ENCODE measurements around the gene ZNF554. TPM values are rescaled to one million over a fixed set of nuclear protein-coding genes. Genes with fewer than 3 reads are reported as not detected.

The ZNF554 gene
- total RNA-seq, 4 donors from 2014 or later = 6.2 to 8.6 (median 7.3) TPM

GRCh38 chr19:2795827-2796658, 23.6 kb upstream of the ZNF554 start:
- H3K4me3 ChIP-seq (ENCODE audit: low read depth, poor library complexity, severe bottlenecking) = no peak overlapping the region
- no peak for DNase-seq (ENCODE audit: low spot score in 2 of 2)
- intact Hi-C loops (cut with DNase I; ENCODE audit: low total_unique reads) = no loop called here
- 87 to 90% methylated on average over 27 of the region's 27 CpGs for WGBS, 2 donors
- TF ChIP-seq CTCF (IDR thresholded peaks at IDR 0.05) (no peak), POLR2A (IDR thresholded peaks at IDR 0.05) (no peak)

- H3K4me3 ChIP-seq (ENCODE audit: low read depth, poor library complexity, severe bottlenecking) = no peak overlapping the region
- 94 to 96% methylated on average over 23 of the region's 23 CpGs for WGBS, 2 donors
- TF ChIP-seq POLR2A (IDR thresholded peaks at IDR 0.05) = no peak
- no peak for TF ChIP-seq CTCF (IDR thresholded peaks at IDR 0.05)
- DNase-seq (ENCODE audit: low spot score in 2 of 2) = no peak
- intact Hi-C loops (cut with DNase I; ENCODE audit: low total_unique reads) = no loop called here
Observed at GRCh38 chr19:2796659-2797266, 22.9 kb upstream of the ZNF554 start.

GRCh38 chr19:2797280-2797679, 22.4 kb upstream of the ZNF554 start:
- H3K4me3 ChIP-seq (ENCODE audit: low read depth, poor library complexity, severe bottlenecking) = no peak overlapping the region
- WGBS, 2 donors = 94 to 95% methylated on average over 15 of the region's 15 CpGs
- intact Hi-C loops (cut with DNase I; ENCODE audit: low total_unique reads) = no loop called here
- TF ChIP-seq POLR2A (IDR thresholded peaks at IDR 0.05) (no peak), CTCF (IDR thresholded peaks at IDR 0.05) (no peak)
- DNase-seq (ENCODE audit: low spot score in 2 of 2) = no peak

- H3K4me3 ChIP-seq (ENCODE audit: low read depth, poor library complexity, severe bottlenecking) = no peak overlapping the region
- intact Hi-C loops (cut with DNase I; ENCODE audit: low total_unique reads) = no loop called here
- no peak for DNase-seq (ENCODE audit: low spot score in 2 of 2)
- 91 to 93% methylated on average over 16 of the region's 16 CpGs for WGBS, 2 donors
- TF ChIP-seq CTCF (IDR thresholded peaks at IDR 0.05) (no peak), POLR2A (IDR thresholded peaks at IDR 0.05) (no peak)
Observed at GRCh38 chr19:2798158-2798685, 21.4 kb upstream of the ZNF554 start.

GRCh38 chr19:2798733-2799132, 20.9 kb upstream of the ZNF554 start:
- intact Hi-C loops (cut with DNase I; ENCODE audit: low total_unique reads) = no loop called here
- TF ChIP-seq CTCF (IDR thresholded peaks at IDR 0.05) = no peak
- no peak for TF ChIP-seq POLR2A (IDR thresholded peaks at IDR 0.05)
- H3K4me3 ChIP-seq (ENCODE audit: low read depth, poor library complexity, severe bottlenecking) = no peak overlapping the region
- 72 to 81% methylated on average over 7 of the region's 7 CpGs for WGBS, 2 donors
- no peak for DNase-seq (ENCODE audit: low spot score in 2 of 2)

All from lower leg skin (tissue), 4 donors.